ENCODE results near the gene SCG3. TPM values are rescaled to one million over a fixed set of nuclear protein-coding genes. Genes with fewer than 3 reads are reported as not detected.

The SCG3 gene
- total RNA-seq, 1 donor from 2014 or later: not detected

GRCh38 chr15:51678096-51678495, 3.2 kb upstream of the SCG3 start:
- DNase-seq (ENCODE audit: low spot score): no peak

GRCh38 chr15:51680321-51680720, 982 bp upstream of the SCG3 start:
- no peak for DNase-seq (ENCODE audit: low spot score)

- no peak for DNase-seq (ENCODE audit: low spot score)
Observed at GRCh38 chr15:51687565-51687964, 6.3 kb downstream of the SCG3 start.

- no peak for DNase-seq (ENCODE audit: low spot score)
Observed at GRCh38 chr15:51688863-51689262, 7.6 kb downstream of the SCG3 start.

GRCh38 chr15:51692154-51692553, 10.9 kb downstream of the SCG3 start:
- no peak for DNase-seq (ENCODE audit: low spot score)

GRCh38 chr15:51696566-51696965, 15.3 kb downstream of the SCG3 start:
- DNase-seq (ENCODE audit: low spot score): no peak

- no peak for DNase-seq (ENCODE audit: low spot score)
Observed at GRCh38 chr15:51697163-51697562, 15.9 kb downstream of the SCG3 start.

- DNase-seq (ENCODE audit: low spot score): no peak
Observed at GRCh38 chr15:51699373-51699772, 18.1 kb downstream of the SCG3 start.

GRCh38 chr15:51702710-51703109, 21.4 kb downstream of the SCG3 start:
- no peak for DNase-seq (ENCODE audit: low spot score)

GRCh38 chr15:51706291-51706690, 25.0 kb downstream of the SCG3 start:
- DNase-seq (ENCODE audit: low spot score): peak; percentile 80

GRCh38 chr15:51706926-51707608, 25.8 kb downstream of the SCG3 start:
- no peak for DNase-seq (ENCODE audit: low spot score)

GRCh38 chr15:51708013-51708412, 26.7 kb downstream of the SCG3 start:
- peak; percentile 94 for DNase-seq (ENCODE audit: low spot score)

GRCh38 chr15:51709031-51709430, 27.7 kb downstream of the SCG3 start:
- no peak for DNase-seq (ENCODE audit: low spot score)

GRCh38 chr15:51714162-51714561, 32.9 kb downstream of the SCG3 start:
- DNase-seq (ENCODE audit: low spot score): no peak

- DNase-seq (ENCODE audit: low spot score): no peak
Observed at GRCh38 chr15:51714911-51715310, 33.6 kb downstream of the SCG3 start.

- DNase-seq (ENCODE audit: low spot score): no peak
Observed at GRCh38 chr15:51718219-51718618, 36.9 kb downstream of the SCG3 start.

- DNase-seq (ENCODE audit: low spot score): no peak
Observed at GRCh38 chr15:51718746-51719145, 37.4 kb downstream of the SCG3 start.

- no peak for DNase-seq (ENCODE audit: low spot score)
Observed at GRCh38 chr15:51720201-51720995, 39.1 kb downstream of the SCG3 start.

- no peak for DNase-seq (ENCODE audit: low spot score)
Observed at GRCh38 chr15:51721199-51721960, 40.1 kb downstream of the SCG3 start.

- no peak for DNase-seq (ENCODE audit: low spot score)
Observed at GRCh38 chr15:51724199-51724598, 42.9 kb downstream of the SCG3 start.

- peak; percentile 69 for DNase-seq (ENCODE audit: low spot score)
Observed at GRCh38 chr15:51724673-51725072, 43.4 kb downstream of the SCG3 start.

GRCh38 chr15:51726302-51727073, 45.2 kb downstream of the SCG3 start:
- peak; percentile 99 for DNase-seq (ENCODE audit: low spot score)
